Measurements from ENCODE around the gene APEX1.

GRCh38 chr14:20476776-20477175 lies 21.8 kb downstream of the APEX1 start:
- TF ChIP-seq CTCF (IDR thresholded peaks at IDR 0.05; ENCODE audit: low read depth, low read length) (no peak), EZH2phosphoT487 (IDR thresholded peaks at IDR 0.05; ENCODE audit: low read depth) (no peak)
